Neutrophil (primary cell): Measurements from ENCODE around the gene ABCC4.

Experiments
- H3K27ac ChIP-seq: fragments of 200-600 bp; sonication (generic); 2 replicates; pipeline ENCODE4 v1.5.1; 2016; ENCODE audit warnings: mild to moderate bottlenecking, moderate library complexity
- H3K27me3 ChIP-seq: fragments of 200-600 bp; sonication (generic); 2 replicates; pipeline ENCODE4 v1.6.0; 2016; ENCODE audit warnings: mild to moderate bottlenecking
- H3K36me3 ChIP-seq: fragments of 200-600 bp; sonication (generic); 2 replicates; pipeline ENCODE4 v1.5.1; 2017
- H3K4me1 ChIP-seq, 2 experiments: fragments of 200-600 bp in 1 of 2; sonication (generic) in 1 of 2; 1 replicate in 1 of 2; 2 replicates in 1 of 2; pipeline versions ENCODE4 v1.5.1 to v1.6.1; 2013 to 2016; ENCODE audit warnings: low read depth in 1 of 2, low read length in 1 of 2, mild to moderate bottlenecking in 1 of 2, moderate library complexity in 1 of 2; ENCODE audit not compliant: control insufficient read depth in 1 of 2, insufficient read depth in 1 of 2
- H3K4me3 ChIP-seq, 2 experiments: fragments of 200-600 bp in 1 of 2; sonication (generic) in 1 of 2; 1 replicate in 1 of 2; 2 replicates in 1 of 2; pipeline ENCODE4 v1.5.1; 2013 to 2016; ENCODE audit warnings: low read depth in 1 of 2, low read length in 1 of 2, mild to moderate bottlenecking in 1 of 2, moderate library complexity in 1 of 2
- H3K9me3 ChIP-seq: fragments of 200-600 bp; sonication (generic); 2 replicates; pipeline ENCODE4 v1.5.1; 2016
- CTCF ChIP-seq: fragments of 200-600 bp; sonication (generic); IDR thresholded peaks from 2 replicates; pipeline ENCODE4 v1.5.1; 2016; ENCODE audit warnings: antibody characterized with exemption

ABCC4 gene

DNA sequence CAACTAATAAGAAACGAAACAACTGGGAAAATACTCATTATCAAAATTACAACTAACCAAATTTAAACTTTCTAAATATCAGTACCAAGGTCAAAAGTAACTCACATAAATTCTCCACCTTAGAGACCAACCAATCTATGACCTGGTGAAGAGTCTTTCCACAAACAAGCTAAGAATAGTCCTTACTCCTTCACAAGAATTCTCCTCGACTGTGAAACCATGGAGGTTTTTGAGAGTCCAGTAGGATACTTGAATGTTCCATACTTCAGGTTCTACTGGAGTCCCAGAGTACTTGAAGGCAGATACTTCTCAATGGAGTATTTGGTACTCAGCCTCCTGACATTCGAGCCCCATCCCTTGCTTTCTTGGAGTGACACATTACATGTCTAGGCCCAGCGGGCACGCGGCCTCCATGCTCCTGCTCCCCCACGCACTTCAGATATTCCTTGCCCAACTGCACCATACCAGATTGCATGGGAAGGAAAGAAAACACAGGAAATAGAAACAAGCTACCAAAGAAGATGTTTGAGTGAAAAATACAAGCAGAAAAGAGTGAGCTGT is 63.9 kb downstream of the ABCC4 start:
- Histone ChIP-seq H3K36me3 (no peaks in the 10 kb centered on the region), H3K4me1 (no peaks in the 10 kb centered on the region), H3K27me3 (no peaks in the 10 kb centered on the region), H3K4me3 (no peak overlapping the region), H3K27ac (no peak overlapping the region), H3K9me3 (no peaks in the 10 kb centered on the region)
- no peak for TF ChIP-seq CTCF

GRCh38 chr13:95236774-95237173 is 64.5 kb downstream of the ABCC4 start:
- no peak for TF ChIP-seq CTCF
- no peaks in the 10 kb centered on the region for H3K36me3 ChIP-seq
- H3K27me3 ChIP-seq = no peaks in the 10 kb centered on the region
- no peak overlapping the region for H3K4me3 ChIP-seq
- no peaks in the 10 kb centered on the region for H3K4me1 ChIP-seq
- H3K9me3 ChIP-seq = no peaks in the 10 kb centered on the region
- no peak overlapping the region for H3K27ac ChIP-seq

GRCh38 chr13:95235974-95236373 is 65.3 kb downstream of the ABCC4 start:
- Histone ChIP-seq H3K27me3 (no peaks in the 10 kb centered on the region), H3K9me3 (no peaks in the 10 kb centered on the region), H3K36me3 (no peaks in the 10 kb centered on the region), H3K27ac (no peak overlapping the region), H3K4me1 (no peaks in the 10 kb centered on the region), H3K4me3 (no peak overlapping the region)
- TF ChIP-seq CTCF = no peak

DNA sequence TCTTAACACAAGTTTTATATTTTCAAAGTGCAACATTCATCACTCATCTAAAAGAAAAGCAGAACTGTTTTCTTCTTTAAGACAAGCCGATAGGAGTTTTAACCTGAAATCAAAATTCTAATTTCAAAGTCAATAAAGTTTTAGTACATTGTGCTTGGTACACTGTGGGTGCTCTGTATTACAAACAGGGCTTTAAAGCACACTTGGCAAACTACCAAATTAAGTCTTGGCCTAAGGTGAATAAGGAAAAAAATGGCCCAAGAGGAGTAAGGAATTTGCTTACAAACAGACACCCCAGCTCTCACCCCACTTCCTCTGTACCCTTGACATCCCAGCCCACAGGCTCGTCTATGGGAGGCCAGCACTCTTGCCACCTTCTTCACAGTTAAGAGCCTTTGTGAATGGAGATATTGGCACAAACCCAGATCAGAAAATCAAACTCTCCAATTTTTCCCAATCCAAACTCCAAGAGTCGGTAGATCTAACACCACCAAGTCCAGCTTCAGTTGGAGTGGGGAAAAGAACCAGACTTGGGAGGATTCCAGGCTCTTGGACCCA is 66.0 kb downstream of the ABCC4 start:
- Histone ChIP-seq H3K4me3 (no peak overlapping the region), H3K4me1 (no peaks in the 10 kb centered on the region), H3K27ac (no peak overlapping the region), H3K27me3 (no peaks in the 10 kb centered on the region), H3K36me3 (no peaks in the 10 kb centered on the region), H3K9me3 (no peaks in the 10 kb centered on the region)
- no peak for TF ChIP-seq CTCF

- no peak overlapping the region for H3K27ac ChIP-seq
- no peaks in the 10 kb centered on the region for H3K9me3 ChIP-seq
- no peaks in the 10 kb centered on the region for H3K27me3 ChIP-seq
- H3K4me1 ChIP-seq = no peaks in the 10 kb centered on the region
- H3K36me3 ChIP-seq = no peaks in the 10 kb centered on the region
- no peak for TF ChIP-seq CTCF
- no peak overlapping the region for H3K4me3 ChIP-seq
Observed at GRCh38 chr13:95234242-95234641, 67.0 kb downstream of the ABCC4 start.
